ENCODE results near the gene OSBPL2. TPM values are rescaled to one million over a fixed set of nuclear protein-coding genes. Genes with fewer than 3 reads are reported as not detected.

The OSBPL2 gene
- total and polyA plus RNA-seq, 2 donors (not counting 3 experiments of a cell fraction or from before 2014, with no cell fraction given): 13.1 to 33.0 TPM

DNA sequence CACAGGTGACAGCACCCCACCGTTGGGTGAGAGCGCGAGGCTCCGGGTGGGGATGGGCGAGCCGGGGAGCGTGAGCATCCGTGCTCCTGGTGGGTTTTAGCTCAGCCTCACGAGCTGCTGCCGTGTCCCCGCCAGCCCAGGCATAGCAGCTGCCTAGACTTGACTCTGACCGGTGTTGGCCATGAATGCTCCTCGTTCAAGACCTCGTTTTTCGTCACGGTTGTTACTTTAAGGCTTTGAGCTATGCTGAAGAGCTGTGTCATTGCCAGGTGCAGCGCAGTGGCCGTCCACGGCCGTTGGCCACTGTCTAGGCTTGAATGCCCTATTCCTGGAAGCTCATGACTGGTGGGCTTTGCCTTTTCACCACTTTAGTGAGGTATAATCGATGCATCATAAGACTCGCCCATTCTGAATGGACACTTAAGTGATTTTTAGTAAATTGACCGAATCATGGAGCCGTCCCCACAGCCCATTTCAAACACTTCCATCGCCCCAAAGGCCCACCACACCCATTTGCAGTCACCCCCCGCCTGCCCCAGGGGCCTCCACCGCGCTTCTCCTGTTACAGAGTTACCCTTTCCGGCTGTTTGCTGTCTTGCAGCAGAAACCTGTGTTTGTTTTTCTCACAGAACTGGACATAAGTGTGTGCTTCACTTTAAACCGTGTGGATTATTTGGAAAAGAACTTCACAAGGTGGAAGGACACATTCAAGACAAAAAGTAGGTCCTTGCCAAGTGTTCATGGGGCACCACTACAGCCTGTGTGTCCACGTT is 43.0 kb downstream of the OSBPL2 start:
- DNase-seq (ENCODE audit: low read depth, low spot score) (no peak), FAIRE-seq (no peak)
- no peaks in the 10 kb centered on the region for H3K27me3 ChIP-seq (ENCODE audit: control insufficient read depth in 2 of 2, insufficient read depth in 2 of 2, low read length in 2 of 2)
- no peaks in the 10 kb centered on the region for H3K79me2 ChIP-seq (ENCODE audit: control insufficient read depth, insufficient read depth, low read length)
- H3K4me3 ChIP-seq (replicated peaks in 1 of 3; ENCODE audit: insufficient read depth in 1 of 3, low read depth in 1 of 3, low read length in 3 of 3): no peak overlapping the region
- no peaks in the 10 kb centered on the region for H3K9me3 ChIP-seq (replicated peaks; ENCODE audit: control insufficient read depth, insufficient read depth, low read length)
- BruUV-seq (replicated peaks): no TSS peak
- H3K27ac ChIP-seq (ENCODE audit: insufficient read depth, low read depth, low read length): no peak overlapping the region
- H4K20me1 ChIP-seq (replicated peaks; ENCODE audit: control insufficient read depth, extremely low read depth, insufficient read depth, low read length): no peaks in the 10 kb centered on the region
- peaks cover 5 to 26% of the 10 kb centered on the region in 2 experiments for H3K36me3 ChIP-seq (ENCODE audit: control insufficient read depth in 2 of 2, extremely low read depth in 1 of 2, insufficient read depth in 2 of 2, low read length in 2 of 2)
- dilution Hi-C loops (cut with MboI; ENCODE audit: extremely low pct_ligation_motif_present, low sequenced_read_pairs): no loop called here
- H3K9me1 ChIP-seq (replicated peaks; ENCODE audit: control insufficient read depth, extremely low read depth, insufficient read depth, low read length): no peaks in the 10 kb centered on the region
- H3K4me1 ChIP-seq (ENCODE audit: control insufficient read depth, extremely low read depth, insufficient read depth, low read length): peaks cover 13% of the 10 kb centered on the region
- no peak overlapping the region for H3K9ac ChIP-seq (replicated peaks; ENCODE audit: extremely low read depth, insufficient read depth, low read length)
- ChIA-PET CTCF (no interaction called here), POLR2A (no interaction called here)
- H2AFZ ChIP-seq (ENCODE audit: low read depth, low read length): no peak overlapping the region
- TF ChIP-seq POLR2A (IDR thresholded peaks at IDR 0.05; ENCODE audit: low read depth, low read length) (no peak), GATA2 (IDR thresholded peaks at IDR 0.05; ENCODE audit: insufficient read depth, insufficient read length, low read depth, low read length) (no peak), EZH2 (IDR thresholded peaks at IDR 0.05; ENCODE audit: borderline replicate concordance, low read depth, low read length, severe bottlenecking) (no peak), FOS (IDR thresholded peaks at IDR 0.05; ENCODE audit: borderline replicate concordance, insufficient read depth, low read length) (no peak)
- TF ChIP-seq, protein P1, sequence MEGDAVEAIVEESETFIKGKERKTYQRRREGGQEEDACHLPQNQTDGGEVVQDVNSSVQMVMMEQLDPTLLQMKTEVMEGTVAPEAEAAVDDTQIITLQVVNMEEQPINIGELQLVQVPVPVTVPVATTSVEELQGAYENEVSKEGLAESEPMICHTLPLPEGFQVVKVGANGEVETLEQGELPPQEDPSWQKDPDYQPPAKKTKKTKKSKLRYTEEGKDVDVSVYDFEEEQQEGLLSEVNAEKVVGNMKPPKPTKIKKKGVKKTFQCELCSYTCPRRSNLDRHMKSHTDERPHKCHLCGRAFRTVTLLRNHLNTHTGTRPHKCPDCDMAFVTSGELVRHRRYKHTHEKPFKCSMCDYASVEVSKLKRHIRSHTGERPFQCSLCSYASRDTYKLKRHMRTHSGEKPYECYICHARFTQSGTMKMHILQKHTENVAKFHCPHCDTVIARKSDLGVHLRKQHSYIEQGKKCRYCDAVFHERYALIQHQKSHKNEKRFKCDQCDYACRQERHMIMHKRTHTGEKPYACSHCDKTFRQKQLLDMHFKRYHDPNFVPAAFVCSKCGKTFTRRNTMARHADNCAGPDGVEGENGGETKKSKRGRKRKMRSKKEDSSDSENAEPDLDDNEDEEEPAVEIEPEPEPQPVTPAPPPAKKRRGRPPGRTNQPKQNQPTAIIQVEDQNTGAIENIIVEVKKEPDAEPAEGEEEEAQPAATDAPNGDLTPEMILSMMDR (IDR thresholded peaks at IDR 0.05; ENCODE audit: extremely low read depth in 1 of 2, insufficient read depth in 1 of 2, low read depth in 1 of 2, low read length in 2 of 2): no peak
- intact Hi-C loops (cut with micrococcal nuclease): no loop called here
- H3K4me2 ChIP-seq (ENCODE audit: insufficient read depth, low read length): no peak overlapping the region

Data from endothelial cell of umbilical vein (primary cell).